Activated CD4-positive, CD25-positive, alpha-beta regulatory T cell (primary cell): ENCODE measurements around the gene FOLR3.
"Not testable (repeated sequence)": the region's sequence is repeated elsewhere in the genome, so short reads cannot be mapped to it uniquely, and the experiment has no call there.

ENCODE experiments used
- DNase-seq, 4 experiments: peaks; one replicate each; lab custom pipeline; 2025; lab: John Stamatoyannopoulos, UW

Gene FOLR3

DNA sequence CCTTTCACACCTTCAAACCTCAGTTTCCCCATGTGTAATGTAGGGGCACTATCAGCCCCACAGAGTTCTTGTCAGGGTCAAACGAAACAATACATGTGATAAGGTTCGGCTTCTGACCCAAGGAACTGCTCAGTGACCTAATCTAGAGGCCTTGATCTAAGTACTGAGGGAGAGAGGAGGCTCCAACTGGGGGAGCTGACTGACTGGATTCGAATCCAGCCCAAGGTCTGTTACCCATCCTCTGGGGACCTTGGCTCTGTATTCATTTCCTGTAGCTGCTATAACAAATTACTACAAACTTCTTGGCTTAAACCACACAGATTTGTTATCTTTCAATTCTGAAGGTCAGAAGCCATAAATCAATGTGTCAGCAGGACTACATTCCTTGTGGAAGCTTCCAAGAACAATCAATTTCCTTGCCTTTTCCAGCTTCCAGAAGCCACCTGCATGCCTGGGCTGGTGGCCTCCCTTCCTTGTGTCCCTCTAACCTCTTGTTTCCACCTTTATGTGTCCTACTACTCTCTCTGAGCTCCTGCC, 12.3 kb upstream of the FOLR3 start:
- DNase-seq: no peak

DNA sequence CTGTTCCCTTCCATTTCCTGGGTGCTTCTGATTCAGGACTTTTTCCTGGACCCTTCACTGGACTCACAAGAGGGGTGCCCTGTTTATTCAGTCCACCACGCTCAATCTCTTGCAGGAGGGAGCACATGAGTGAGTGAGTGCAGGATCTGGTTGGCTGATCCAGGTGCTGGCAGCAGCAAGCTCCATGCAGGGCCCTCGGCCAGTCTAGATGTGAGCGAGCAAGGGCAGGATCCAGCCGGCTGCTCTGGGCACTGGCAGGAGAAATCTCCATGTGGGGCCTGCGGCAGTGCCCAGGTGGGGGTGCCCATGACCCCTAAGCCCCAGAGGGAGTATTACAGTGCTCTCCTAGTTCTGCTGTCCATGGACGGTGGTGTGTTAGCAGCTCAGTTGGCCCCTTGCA, 11.5 kb upstream of the FOLR3 start:
- DNase-seq: no peak

DNA sequence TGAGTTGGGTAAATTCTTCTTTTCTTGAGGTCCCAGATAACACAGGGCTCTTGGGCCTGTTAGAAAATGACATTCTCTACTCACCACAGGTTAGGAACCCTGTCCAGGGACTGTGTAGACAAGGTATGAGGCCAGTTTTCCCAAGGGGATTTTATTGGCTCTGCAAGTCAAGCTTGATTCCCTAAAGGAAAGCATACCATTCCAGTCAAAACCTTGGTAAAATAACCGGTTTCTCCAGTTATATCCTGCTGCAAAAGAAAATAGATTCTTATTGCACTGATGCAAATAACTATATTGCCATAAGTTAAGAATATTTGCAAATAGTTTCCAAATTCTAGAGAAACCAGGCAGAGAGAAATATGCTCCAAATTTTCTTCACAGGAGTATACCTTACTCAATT, 9.6 kb upstream of the FOLR3 start:
- no peak for DNase-seq

DNA sequence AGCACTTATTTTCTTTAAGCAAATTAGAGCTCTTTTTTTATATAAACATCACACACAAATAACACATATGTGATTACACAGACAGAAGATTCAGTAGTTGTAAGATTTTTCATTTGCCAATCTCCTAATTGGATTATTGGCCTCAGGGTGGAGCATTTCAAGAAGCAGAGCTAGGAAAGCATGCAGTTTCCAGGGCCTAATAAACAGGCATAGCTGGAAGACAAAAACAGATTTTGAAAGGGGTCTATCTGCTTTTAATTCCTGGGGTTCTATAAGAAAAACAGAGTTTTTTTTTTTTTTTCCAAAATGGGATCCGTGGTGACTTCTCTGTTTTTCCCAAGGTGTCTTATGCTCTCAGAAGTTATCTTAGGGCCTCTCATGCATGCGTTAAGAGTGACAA, 7.6 kb upstream of the FOLR3 start:
- no peak for DNase-seq

DNA sequence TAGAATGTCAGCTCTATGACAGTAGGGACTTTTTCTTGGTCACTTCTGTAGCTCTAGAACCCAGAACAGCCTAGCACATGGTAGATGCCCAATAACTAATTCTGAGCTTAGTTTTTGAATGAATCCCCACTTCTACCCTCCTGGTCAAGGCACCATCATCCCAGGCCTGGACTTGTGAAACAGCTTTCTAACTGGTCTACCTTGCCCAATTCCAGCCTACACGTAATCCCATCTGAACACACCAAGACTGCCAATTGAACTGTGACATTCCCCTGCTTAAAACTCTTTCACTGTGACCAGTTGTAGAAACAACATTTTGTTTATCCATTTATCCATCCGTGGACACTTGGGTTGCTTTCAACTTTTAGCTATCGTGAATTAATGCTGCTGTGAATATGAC, 6.1 kb upstream of the FOLR3 start:
- DNase-seq: no peak

DNA sequence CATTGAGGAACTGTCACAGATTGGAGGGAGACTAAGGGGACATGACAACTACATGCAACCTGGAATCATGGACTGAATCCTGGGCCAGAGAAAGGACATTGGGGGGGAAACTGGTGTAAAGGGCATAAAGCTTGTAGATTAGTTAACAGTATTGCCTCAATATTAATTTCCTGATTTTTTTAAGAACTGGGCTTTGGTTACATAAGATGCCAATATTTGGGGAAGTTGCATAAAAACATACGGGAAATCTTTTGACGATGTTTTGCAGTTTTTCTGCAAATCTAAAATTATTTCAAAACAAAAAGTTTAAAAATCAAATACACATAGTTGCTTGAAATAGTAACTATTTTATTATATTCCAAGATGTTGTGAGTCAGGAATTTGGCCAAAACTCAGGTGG, 2.9 kb upstream of the FOLR3 start:
- no peak for DNase-seq

DNA sequence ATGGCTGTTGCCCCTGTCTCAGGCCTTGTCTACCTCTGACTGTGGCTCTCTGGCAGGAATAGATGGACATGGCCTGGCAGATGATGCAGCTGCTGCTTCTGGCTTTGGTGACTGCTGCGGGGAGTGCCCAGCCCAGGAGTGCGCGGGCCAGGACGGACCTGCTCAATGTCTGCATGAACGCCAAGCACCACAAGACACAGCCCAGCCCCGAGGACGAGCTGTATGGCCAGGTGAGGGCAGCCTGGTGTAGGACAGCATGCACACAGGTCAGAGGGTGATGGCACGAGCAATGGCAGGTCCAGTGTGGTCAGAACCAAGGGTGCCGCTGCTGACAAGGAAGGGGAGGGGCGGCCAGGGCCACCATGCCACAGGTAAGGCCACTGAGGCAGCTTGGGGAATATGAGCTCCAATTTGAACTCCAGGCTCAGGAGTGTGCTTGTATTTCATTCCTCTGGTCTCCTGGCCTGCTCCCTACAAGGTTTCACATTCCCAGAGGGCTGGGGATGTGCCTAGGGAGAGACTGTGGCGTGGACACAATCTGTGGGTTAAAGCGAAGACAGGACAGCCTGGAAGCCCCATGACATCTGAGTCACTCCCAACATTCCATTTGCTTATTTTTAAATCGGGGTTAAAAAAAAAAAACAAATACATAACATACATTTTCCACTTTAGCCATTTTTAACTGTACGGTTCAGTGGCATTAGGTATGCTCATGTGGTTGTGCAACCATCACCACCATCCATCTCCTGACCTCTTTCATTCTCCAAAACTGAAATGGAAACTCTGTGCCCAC, 562 bp downstream of the FOLR3 start:
- no peak for DNase-seq

DNA sequence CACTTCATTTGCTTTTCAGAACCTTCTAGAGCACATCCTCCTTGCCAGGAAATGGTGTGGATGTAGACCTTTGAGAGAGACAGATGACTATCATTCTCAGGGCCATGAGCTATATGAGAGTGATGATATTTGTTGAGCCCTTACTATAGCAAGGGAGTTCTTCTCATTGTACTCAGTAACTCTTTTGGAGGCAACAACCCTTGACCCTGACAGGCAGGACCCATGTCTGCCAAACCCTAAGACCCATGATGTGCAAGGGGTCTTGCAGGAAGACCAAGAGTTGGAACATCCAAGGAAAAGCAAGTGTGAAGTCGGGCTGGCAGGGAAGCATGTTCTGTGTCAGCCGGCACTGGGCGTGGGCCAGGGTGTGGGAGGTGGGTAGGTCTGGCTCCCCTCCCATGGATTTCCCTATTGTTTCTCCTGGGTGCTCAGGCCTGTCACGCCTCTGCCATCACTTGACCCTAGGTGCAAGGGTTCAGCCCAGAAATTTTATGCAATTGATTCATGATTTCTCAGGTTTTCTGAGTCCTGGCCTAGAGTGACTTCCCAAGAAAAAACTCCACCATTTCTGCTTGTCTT, 1.2 kb downstream of the FOLR3 start:
- no peak for DNase-seq

DNA sequence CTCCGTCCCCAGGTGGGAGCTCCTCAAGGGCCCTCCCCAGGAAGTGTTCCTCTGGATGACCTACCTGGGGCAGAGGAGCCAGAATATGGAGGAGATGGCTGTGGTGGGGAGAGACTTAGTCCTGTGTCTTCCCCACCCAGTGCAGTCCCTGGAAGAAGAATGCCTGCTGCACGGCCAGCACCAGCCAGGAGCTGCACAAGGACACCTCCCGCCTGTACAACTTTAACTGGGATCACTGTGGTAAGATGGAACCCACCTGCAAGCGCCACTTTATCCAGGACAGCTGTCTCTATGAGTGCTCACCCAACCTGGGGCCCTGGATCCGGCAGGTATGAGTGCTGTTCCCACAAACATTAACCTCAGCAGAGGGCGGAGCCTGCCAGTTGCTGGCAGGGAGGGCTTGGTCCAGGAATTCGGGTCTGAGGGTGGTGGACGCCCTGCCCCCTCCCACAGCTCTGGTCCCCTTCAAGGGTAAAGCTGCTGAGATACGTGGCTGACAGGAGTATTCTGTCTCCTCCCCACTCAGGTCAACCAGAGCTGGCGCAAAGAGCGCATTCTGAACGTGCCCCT, 3.4 kb downstream of the FOLR3 start:
- no peak for DNase-seq

DNA sequence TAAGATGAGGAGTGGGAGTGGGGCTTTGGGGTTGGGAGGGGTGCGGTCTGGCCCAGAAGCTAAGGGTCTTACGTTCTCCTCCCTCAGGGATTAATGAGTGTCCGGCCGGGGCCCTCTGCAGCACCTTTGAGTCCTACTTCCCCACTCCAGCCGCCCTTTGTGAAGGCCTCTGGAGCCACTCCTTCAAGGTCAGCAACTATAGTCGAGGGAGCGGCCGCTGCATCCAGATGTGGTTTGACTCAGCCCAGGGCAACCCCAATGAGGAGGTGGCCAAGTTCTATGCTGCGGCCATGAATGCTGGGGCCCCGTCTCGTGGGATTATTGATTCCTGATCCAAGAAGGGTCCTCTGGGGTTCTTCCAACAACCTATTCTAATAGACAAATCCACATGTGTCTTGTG, 4.0 kb downstream of the FOLR3 start:
- no peak for DNase-seq

DNA sequence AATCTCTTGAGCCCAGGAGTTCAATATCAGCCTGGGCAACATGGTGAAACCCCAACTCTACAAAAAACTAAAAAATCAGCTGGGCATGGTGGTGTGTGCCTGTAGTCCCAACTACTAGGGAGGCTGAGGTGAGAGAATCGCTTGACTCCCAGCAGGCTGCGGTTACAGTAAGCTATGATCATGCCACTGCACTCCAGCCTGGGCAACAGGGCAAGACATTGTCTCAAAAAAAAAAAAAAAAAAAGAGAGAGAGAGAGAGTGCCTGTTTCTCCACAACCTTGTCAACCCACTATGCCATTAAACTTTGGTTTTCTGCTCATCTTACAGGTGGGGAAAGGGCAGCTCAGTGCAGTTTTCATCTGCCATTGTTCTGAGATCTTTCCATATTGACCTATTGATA, 5.1 kb downstream of the FOLR3 start:
- no peak for DNase-seq

DNA sequence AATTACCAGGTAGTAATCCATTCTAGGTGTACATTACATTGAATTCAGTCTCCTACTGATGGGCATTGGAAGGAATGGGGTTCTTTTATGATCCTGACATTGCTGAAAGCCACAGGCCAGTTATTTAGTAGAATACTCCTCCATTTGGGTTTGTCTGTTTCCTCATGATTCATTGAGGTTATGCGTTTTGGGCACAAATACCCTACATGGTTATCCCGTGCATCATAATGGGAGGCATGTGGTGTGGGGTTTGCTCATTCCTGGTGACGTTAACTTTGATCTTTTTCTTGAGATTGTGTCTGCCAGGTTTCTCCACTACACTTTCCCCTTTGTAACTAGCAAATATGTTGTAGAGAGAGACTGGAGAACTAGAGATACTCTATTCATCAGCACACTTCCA, 5.5 kb downstream of the FOLR3 start:
- no peak for DNase-seq

DNA sequence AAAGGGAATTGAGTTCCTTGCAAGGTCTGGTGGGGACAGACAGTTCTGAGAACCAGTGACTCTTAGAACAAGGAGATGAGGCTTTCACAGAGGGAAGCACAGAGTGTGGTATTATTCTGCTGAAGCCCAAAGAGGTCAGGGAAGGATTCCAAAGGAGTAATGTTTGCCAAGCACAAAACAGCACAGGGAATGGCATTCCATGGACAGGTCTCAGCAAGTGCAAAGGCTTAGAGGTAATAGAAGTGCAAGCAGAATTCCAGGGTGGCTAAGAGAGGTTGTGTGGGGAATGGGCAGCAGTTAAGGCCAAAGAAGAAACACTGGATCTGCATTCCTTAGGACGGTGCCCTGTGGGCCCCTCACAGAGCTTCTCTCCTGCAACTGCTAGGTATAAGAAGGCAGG, 6.6 kb downstream of the FOLR3 start:
- DNase-seq: not testable (repeated sequence)

DNA sequence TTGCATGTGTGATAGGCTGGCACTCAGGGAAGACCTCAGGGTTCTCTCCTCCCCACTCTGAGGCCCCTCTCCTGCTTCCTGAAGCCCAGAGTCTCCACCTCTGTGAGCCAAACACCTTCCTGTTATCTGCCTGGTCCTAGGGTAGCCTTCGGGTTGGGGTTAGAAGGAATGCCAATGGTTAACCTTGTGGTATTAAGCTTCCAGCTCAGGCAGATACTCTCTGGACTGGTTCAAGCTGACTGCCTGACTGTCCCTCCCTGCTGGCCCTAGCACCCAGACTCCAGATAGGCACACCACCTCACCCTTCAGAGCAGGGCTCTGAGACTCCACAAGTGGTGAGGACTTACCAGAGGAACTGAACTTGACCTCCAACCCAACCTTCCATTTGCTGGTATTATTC, 7.0 kb downstream of the FOLR3 start:
- DNase-seq: not testable (repeated sequence)

DNA sequence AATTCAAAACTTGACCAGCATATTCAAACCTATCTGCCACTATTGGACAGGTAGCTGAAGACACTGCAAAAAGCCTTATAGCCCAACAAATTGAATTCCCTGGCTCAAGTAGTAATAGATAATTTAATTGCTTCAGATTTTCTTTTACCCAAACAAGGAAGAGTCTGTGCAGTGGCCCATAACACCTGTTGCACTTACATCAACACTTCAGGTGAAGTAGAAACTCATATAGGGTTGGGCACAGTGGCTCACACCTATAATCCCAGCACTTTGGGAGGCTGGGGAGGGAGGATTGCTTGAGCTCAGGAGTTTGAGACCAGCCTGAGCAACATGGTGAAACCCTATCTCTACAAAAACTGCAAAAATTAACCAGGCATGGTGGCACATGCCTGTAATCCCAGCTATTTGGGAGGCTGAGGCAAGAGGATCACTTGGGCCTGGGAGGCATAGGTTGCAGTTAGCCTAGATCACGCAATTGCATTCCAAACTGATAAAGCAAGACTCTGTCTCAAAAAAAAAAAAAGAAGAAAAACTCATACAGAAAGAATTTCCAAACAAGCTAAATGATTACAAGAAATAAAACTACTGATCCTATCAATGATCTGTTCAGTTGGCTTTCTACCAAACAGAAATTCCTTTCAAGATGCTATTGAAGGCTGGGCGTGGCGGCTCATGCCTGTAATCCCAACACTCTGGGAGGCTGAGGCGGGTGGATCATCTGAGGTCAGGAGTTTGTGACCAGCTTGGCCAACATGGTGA, 9.5 kb downstream of the FOLR3 start:
- no peak for DNase-seq

DNA sequence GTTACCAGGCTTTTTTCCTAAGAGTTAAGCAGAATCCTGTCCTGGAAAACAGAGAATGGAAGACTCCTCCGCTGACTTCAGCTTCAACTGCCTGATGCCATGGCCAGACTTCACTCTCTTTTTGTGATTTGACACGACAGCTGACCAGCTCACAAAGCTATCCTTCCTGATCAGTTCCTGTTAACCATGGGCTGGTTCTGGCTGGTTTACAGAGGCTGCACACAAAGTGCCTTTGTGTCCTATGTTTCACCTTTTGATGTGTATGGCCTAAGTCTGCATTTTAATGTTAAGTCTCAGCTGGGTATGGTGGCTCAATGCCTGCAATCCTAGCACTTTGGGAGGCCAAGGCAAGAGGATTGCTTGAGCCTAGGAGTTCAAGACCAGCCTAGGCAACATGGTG, 11.1 kb downstream of the FOLR3 start:
- no peak for DNase-seq

DNA sequence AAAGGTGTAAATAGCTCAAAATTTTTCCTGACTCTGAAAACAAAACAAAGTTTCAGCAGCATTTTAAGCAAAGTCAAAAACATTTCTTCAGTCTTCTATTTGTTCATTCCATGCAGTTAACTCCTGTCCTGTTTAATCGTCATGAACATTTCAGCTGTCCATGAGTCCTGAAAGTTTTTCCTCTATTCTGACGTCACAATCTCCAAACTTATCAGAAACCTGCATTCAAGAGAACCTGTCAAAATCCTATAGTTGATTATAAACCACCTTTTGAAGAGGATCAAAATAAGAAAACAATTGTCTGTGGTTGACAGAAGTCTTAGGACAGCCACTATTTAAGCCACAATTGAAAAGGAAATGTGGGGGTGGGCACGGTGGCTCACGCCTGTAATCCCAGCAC, 15.4 kb downstream of the FOLR3 start:
- DNase-seq: no peak

DNA sequence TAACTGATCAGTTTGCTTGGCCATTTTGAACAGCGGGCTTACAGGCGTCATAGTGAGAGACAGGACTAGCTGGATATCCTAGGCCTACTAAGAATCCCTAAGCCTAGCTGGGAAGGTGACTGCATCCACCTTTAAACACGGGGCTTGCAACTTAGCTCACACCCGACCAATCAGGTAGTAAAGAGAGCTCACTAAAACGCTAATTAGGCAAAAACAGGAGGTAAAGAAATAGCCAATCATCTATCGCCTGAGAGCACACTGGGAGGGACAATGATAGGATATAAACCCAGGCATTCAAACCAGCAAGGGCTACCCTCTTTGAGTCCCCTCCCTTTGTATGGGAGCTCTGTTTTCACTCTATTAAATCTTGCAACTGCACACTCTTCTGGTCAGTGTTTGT, 18.3 kb downstream of the FOLR3 start:
- not testable (repeated sequence) for DNase-seq

DNA sequence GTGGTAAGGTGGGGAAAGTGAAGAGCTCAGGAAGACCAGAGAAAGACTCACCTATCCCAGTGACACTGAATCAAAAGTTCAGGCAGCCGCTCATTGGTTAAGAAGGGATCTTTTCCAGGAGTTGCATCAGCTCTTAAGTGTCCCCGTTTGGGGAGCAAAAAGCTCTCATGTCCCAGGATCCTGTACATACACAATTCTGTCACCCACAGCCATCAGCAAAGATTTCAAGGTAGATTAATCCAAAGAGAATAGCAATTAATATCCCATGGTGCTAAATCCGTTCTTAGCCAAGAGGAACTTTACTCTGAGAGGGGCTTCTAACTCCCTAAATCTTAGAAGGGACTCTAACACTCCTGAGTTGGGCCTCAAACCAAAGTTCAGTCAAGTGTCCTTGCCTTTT, 19.3 kb downstream of the FOLR3 start:
- DNase-seq: no peak

DNA sequence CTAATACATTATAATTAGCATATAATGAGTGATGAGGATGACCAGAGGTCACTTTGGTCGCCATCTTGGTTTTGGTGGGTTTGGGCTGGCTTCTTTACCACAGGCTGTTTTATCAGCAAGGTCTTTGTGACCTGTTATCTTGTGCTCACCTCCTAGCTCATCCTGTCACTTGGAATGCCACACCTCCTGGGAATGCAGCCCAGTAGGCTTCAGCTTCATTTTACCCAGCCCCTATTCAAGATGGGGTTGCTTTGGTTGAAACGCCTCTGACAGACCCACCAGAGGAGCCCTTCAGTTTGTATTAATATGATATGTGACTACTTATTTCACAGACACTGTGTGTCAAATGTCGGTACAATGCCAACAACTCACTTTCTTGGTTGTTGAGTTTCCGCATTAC, 20.2 kb downstream of the FOLR3 start:
- no peak for DNase-seq

DNA sequence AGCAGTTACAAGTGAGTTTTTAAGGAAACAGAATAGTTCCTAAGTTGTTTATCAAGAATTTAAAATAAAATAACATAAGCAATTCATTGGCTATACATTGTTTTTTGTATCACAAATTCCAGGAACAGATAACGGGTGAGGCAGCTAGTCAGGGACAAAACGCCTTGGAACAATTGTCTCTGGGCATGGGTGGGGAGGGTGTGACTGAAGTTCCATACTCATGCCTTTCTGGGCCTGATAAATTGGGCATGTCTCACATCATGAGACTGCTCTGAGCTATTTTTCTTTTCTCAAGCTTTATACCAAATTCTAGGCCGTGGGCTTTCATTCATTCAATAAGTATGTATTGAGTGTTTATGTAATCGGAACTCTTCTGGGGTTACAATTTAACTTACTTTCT, 21.6 kb downstream of the FOLR3 start:
- no peak for DNase-seq

DNA sequence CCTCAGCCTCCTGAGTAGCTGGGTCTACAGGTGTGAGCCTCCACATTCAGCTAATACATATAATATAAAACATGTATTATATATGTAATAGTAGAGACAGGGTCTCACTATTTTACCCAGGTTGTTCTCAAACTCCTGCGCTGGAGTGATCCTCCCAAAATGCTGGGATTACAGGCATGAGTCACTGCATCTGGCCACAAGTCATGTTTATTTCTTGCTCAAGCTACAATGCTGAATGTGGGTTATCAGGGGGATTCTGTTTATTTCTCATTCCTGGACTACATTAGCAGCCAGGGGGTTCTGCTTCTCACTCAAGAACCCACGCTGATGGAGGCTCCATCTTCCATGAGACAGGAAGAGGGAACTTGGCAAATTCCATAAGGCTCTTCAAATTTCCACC, 24.8 kb downstream of the FOLR3 start:
- DNase-seq: no peak
